Right hindlimb (tissue), 1 donor: ENCODE measurements around the gene SECISBP2L.
A peak's percentile ranks its signal among the peaks of the same experiment; 100 is the strongest.

ENCODE experiments used
- DNase-seq: peaks from one replicate; pipeline ENCODE4 v3.0.0-alpha.2; 2018

SECISBP2L gene

DNA sequence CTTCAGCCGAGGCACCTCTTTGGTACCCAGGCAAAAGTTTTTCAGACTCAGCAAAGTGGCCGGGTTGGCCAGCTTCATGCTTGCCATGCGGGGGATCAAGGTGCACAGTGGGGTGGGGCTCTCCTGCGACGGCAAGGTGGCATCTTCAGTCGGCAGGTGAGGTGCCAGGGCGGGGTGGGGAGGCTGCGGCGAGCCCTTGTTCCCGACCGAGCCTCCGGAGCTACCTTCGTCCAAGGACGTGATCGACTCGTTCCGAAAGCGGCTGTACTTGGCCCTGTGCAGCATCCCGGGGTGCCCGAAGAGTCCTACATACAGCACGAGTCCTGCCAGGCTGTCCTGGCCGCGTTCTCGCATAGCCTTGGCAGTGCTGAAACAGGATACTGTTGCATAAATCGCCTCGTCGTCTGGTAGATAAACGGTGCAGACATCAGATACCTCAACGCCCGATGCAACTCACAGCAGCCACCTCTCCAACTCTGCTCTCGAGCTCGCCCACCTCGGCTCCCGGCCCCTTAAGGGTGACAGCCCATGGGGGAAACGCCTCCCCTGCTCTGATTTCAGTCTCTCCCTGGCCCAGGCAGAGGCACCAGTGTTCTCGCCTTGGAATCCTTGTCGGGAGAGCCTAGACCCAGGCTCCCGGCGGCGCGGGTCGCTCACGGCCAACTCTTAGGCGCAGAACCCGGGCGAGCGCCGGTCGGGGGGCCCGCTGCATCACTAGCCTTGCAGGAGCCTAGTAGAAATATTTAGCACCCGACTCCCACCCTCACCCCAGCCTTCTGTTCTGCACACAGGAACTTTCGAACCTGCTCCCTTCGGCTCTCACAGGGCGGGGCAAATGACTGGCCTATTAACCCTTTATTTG, 83.4 kb downstream of the SECISBP2L start:
- DNase-seq, result peak; percentile 52

- DNase-seq, result no peak
Observed at GRCh38 chr15:48955967-48956366, 90.3 kb downstream of the SECISBP2L start.

- DNase-seq, result no peak
Observed at GRCh38 chr15:48955370-48955769, 90.9 kb downstream of the SECISBP2L start.

- no peak for DNase-seq
Observed at GRCh38 chr15:48954538-48954937, 91.7 kb downstream of the SECISBP2L start.

DNA sequence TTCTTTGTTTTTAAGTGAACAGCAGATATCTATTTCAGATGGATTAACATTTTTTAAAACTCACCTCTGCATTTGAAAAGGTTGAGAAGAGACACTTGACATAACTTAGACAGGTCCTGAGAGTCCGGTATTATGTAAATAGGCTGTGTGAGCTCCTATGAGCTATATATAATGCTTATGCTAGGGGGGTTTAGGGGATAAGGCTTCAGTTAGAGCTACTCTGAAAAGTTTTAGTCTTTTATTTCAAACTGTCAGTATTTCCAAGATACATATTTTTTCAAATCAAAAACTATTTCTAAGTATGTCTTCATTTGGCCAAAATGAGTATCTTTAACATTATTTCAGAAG, 99.4 kb downstream of the SECISBP2L start:
- DNase-seq, result no peak

- no peak for DNase-seq
Observed at GRCh38 chr15:48946074-48946839, 100.0 kb downstream of the SECISBP2L start.

DNA sequence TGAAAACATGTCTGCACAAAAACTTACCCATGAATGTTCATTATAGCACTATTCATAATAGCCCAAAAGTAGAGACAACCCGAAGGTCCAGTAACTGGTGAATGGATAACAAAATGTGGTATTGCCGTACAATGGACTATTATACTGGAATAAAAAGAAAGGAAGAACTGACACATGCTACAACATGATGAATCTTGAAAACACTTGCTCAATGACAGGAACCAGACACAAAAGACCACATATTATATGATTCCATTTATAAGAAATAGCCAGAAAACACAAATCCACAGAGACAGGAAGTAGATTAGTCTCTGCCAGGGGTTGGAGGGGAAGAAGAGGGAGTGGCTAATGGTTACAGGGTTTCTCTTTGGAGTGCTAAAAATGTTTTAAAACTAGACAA, 100.9 kb downstream of the SECISBP2L start:
- DNase-seq, result no peak

GRCh38 chr15:48941904-48942303, 104.3 kb downstream of the SECISBP2L start:
- DNase-seq, result no peak

- DNase-seq, result no peak
Observed at GRCh38 chr15:48940508-48940907, 105.7 kb downstream of the SECISBP2L start.

DNA sequence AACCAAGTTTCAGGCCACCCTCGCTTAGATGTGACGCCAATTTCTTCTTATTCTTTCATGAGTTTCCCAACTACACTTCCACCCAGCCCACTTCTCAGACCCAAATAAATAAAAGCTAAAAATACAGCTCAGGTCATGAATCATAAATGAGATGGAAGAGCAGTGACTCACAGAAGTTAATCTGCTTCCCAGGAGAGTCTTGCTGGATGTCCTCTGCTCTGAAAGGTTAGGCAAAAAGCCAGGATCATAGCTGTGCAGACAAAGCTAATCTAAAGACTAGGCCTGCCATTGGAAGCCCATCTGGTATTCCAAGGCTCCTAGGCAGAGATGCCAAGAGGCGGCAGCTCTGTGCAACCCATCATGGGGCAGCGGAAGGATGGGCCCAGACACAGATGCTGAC, 106.6 kb downstream of the SECISBP2L start:
- DNase-seq, result no peak
